ENCODE data around the gene VMO1.

DNA sequence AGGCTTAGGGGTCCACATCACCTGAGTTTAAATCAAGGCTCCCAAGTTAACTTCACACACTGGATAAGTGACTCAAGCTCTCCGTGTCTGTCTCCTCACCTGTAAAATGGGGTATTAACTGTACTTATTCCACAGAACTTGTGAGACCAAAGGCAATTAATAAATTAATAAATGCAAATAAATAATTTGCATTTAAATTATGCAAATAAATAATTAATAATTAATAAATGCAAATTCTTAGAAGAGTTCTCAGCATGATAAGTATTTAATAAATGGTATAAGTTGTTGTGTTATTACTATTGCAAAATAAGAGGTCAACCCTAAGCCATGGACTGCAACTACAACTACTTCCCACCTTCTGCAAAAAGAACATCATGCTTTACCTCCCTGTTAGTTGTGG, 32.8 kb downstream of the VMO1 start:
- TF ChIP-seq, protein P1, sequence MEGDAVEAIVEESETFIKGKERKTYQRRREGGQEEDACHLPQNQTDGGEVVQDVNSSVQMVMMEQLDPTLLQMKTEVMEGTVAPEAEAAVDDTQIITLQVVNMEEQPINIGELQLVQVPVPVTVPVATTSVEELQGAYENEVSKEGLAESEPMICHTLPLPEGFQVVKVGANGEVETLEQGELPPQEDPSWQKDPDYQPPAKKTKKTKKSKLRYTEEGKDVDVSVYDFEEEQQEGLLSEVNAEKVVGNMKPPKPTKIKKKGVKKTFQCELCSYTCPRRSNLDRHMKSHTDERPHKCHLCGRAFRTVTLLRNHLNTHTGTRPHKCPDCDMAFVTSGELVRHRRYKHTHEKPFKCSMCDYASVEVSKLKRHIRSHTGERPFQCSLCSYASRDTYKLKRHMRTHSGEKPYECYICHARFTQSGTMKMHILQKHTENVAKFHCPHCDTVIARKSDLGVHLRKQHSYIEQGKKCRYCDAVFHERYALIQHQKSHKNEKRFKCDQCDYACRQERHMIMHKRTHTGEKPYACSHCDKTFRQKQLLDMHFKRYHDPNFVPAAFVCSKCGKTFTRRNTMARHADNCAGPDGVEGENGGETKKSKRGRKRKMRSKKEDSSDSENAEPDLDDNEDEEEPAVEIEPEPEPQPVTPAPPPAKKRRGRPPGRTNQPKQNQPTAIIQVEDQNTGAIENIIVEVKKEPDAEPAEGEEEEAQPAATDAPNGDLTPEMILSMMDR (IDR thresholded peaks at IDR 0.05 in 4 of 5, conservative IDR thresholded peaks at IDR 0.05 in 1 of 5) = no peak
- no peak for TF ChIP-seq POLR2A (IDR thresholded peaks at IDR 0.05)
